ENCODE results near the gene PRDX6. TPM values are rescaled to one million over a fixed set of nuclear protein-coding genes. Genes with fewer than 3 reads are reported as not detected.

PRDX6 gene
- total RNA-seq, 2 donors from 2014 or later = 102 to 154 TPM

DNA sequence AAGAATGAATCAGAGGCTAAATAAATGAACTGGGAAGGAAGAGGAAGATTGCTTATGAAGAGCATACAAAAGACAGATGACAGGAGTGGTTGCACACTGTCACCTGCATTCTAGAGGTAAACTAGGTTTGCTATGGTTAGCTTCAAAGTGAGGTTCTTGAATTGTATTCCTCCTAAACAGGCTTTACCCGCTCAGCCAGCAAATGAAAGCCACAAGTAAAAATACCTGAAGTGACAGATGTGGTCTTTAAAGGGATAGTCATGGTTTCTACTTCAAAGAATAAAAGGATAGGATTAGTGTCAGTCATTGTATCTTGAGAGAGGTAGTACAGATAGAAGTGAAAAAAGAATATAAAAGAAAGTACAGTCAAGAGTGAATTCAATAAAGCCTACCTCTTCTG lies 32.4 kb upstream of the PRDX6 start:
- no peaks in the 10 kb centered on the region for H3K4me1 ChIP-seq (ENCODE audit: control insufficient read depth in 1 of 2, low read depth in 2 of 2)
- H3K36me3 ChIP-seq = no peaks in the 10 kb centered on the region
- H3K27ac ChIP-seq = no peak overlapping the region
- no peaks in the 10 kb centered on the region for H3K9me3 ChIP-seq
- no peak for TF ChIP-seq CTCF (IDR thresholded peaks at IDR 0.05)
- no peak overlapping the region for H3K4me3 ChIP-seq
- ATAC-seq (ENCODE audit: insufficient number of reproducible peaks, low FRiP score, low read depth) (no peak), DNase-seq (ENCODE audit: low spot score) (no peak)
- H3K27me3 ChIP-seq (replicated peaks; ENCODE audit: insufficient read depth) = no peaks in the 10 kb centered on the region

DNA sequence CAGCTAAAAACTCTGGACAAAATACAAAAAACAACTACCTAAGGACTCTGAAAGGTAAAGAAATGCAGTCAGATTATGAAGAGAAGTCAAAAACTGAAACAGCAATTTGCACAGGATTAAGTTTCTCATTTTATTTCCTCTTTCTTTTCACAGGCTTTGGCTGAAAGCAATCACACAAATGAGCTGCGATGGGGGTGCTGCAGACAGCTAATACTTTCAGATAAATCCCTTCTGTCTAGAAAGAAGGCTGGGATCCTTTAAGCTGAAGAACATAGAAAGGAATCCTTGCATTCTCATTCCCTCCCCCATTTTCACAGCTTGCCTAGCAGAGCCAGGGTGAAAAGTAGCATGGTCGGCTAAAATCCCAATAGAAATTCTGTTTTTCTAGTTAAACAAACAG lies 32.0 kb upstream of the PRDX6 start:
- Histone ChIP-seq H3K9me3 (no peaks in the 10 kb centered on the region), H3K27me3 (replicated peaks; ENCODE audit: insufficient read depth) (no peaks in the 10 kb centered on the region), H3K36me3 (no peaks in the 10 kb centered on the region), H3K27ac (no peak overlapping the region), H3K4me3 (no peak overlapping the region), H3K4me1 (ENCODE audit: control insufficient read depth in 1 of 2, low read depth in 2 of 2) (no peaks in the 10 kb centered on the region)
- TF ChIP-seq CTCF (IDR thresholded peaks at IDR 0.05) = no peak
- ATAC-seq (ENCODE audit: insufficient number of reproducible peaks, low FRiP score, low read depth) = no peak
- DNase-seq (ENCODE audit: low spot score) = no peak

GRCh38 chr1:173445656-173446055 lies 31.5 kb upstream of the PRDX6 start:
- Histone ChIP-seq H3K4me3 (no peak overlapping the region), H3K9me3 (no peaks in the 10 kb centered on the region), H3K36me3 (no peaks in the 10 kb centered on the region), H3K27ac (no peak overlapping the region), H3K4me1 (ENCODE audit: control insufficient read depth in 1 of 2, low read depth in 2 of 2) (no peaks in the 10 kb centered on the region), H3K27me3 (replicated peaks; ENCODE audit: insufficient read depth) (no peaks in the 10 kb centered on the region)
- TF ChIP-seq CTCF (IDR thresholded peaks at IDR 0.05) = no peak
- DNase-seq (ENCODE audit: low spot score) = no peak
- no peak for ATAC-seq (ENCODE audit: insufficient number of reproducible peaks, low FRiP score, low read depth)

GRCh38 chr1:173447224-173447623 lies 29.9 kb upstream of the PRDX6 start:
- H3K9me3 ChIP-seq = no peaks in the 10 kb centered on the region
- DNase-seq (ENCODE audit: low spot score) (no peak), ATAC-seq (ENCODE audit: insufficient number of reproducible peaks, low FRiP score, low read depth) (no peak)
- peaks cover 0 to 8% of the 10 kb centered on the region in 2 donors for H3K4me1 ChIP-seq (ENCODE audit: control insufficient read depth in 1 of 2, low read depth in 2 of 2)
- no peaks in the 10 kb centered on the region for H3K27me3 ChIP-seq (replicated peaks; ENCODE audit: insufficient read depth)
- H3K27ac ChIP-seq = no peak overlapping the region
- no peak for TF ChIP-seq CTCF (IDR thresholded peaks at IDR 0.05)
- no peak overlapping the region for H3K4me3 ChIP-seq
- no peaks in the 10 kb centered on the region for H3K36me3 ChIP-seq

- TF ChIP-seq CTCF (IDR thresholded peaks at IDR 0.05) = no peak
- Histone ChIP-seq H3K36me3 (no peaks in the 10 kb centered on the region), H3K27ac (no peak overlapping the region), H3K4me3 (no peak overlapping the region), H3K4me1 (ENCODE audit: control insufficient read depth in 1 of 2, low read depth in 2 of 2) (peaks cover 0 to 10% of the 10 kb centered on the region in 2 donors), H3K27me3 (replicated peaks; ENCODE audit: insufficient read depth) (no peaks in the 10 kb centered on the region), H3K9me3 (no peaks in the 10 kb centered on the region)
- ATAC-seq (ENCODE audit: insufficient number of reproducible peaks, low FRiP score, low read depth) = no peak
- DNase-seq (ENCODE audit: low spot score) = no peak
Observed at GRCh38 chr1:173448945-173449344, 28.2 kb upstream of the PRDX6 start.

Measured in thoracic aorta (tissue), 2 donors.